Mammary epithelial cell (primary cell): ENCODE results near the gene ING5.

Experiments used
- CTCF ChIP-seq, 2 donors: IDR thresholded peaks in 1 of 2; conservative IDR thresholded peaks in 1 of 2; 2 replicates each; pipeline ENCODE4 v1.5.1; 2011 to 2012; ENCODE audit warnings: inconsistent platforms in 2 of 2, low read length in 2 of 2, mild to moderate bottlenecking in 2 of 2, control low read depth in 1 of 2, low read depth in 1 of 2; ENCODE audit not compliant: insufficient read depth in 1 of 2; ENCODE audit errors: extremely low read depth in 1 of 2
- EZH2 ChIP-seq: IDR thresholded peaks from 2 replicates; pipeline ENCODE4 v1.6.1; 2012; ENCODE audit warnings: low read length, inconsistent platforms, borderline replicate concordance

GRCh38 chr2:241768850-241769249 lies 67.0 kb downstream of the ING5 start:
- TF ChIP-seq CTCF (conservative IDR thresholded peaks at IDR 0.05 in 1 of 2, IDR thresholded peaks at IDR 0.05 in 1 of 2; ENCODE audit: extremely low read depth in 1 of 2, insufficient read depth in 1 of 2, low read depth in 1 of 2, low read length in 2 of 2), result no peak
- no peak for TF ChIP-seq EZH2
